Stimulated activated naive CD8-positive, alpha-beta T cell treated with anti-CD3 and anti-CD28 coated beads, Interleukin-15, amount 100 ng/mL, for 72 hours (primary cell): Measurements from ENCODE around the gene SH2D4B.

ENCODE experiments used
- ATAC-seq: fragments of 150-1000 bp; cut with Tn5 transposase; 2 replicates; pipeline ENCODE4 v1.10.0; 2021; ENCODE audit warnings: mild to moderate bottlenecking, moderate library complexity
- DNase-seq, 2 donors: peaks; one replicate each; pipeline ENCODE4 v3.0.0; 2021 to 2022
- H3K27ac Mint-ChIP-seq, 2 donors: one replicate each; pipeline ENCODE4 v1.8.0; 2022; ENCODE audit warnings: mild to moderate bottlenecking in 2 of 2, mixed read lengths in 2 of 2, moderate library complexity in 2 of 2
- H3K27me3 Mint-ChIP-seq: one replicate; pipeline ENCODE4 v1.8.0; 2022; ENCODE audit warnings: mixed read lengths
- H3K4me1 Mint-ChIP-seq: one replicate; pipeline ENCODE4 v1.8.0; 2022; ENCODE audit warnings: mild to moderate bottlenecking, mixed read lengths
- H3K4me3 Mint-ChIP-seq, 2 donors: one replicate each; pipeline ENCODE4 v1.8.0; 2022; ENCODE audit warnings: mild to moderate bottlenecking in 2 of 2, mixed read lengths in 2 of 2, moderate library complexity in 1 of 2
- H3K9me3 Mint-ChIP-seq, 2 donors: one replicate each; pipeline ENCODE4 v1.8.0; 2022; ENCODE audit warnings: mixed read lengths in 2 of 2

SH2D4B gene

DNA sequence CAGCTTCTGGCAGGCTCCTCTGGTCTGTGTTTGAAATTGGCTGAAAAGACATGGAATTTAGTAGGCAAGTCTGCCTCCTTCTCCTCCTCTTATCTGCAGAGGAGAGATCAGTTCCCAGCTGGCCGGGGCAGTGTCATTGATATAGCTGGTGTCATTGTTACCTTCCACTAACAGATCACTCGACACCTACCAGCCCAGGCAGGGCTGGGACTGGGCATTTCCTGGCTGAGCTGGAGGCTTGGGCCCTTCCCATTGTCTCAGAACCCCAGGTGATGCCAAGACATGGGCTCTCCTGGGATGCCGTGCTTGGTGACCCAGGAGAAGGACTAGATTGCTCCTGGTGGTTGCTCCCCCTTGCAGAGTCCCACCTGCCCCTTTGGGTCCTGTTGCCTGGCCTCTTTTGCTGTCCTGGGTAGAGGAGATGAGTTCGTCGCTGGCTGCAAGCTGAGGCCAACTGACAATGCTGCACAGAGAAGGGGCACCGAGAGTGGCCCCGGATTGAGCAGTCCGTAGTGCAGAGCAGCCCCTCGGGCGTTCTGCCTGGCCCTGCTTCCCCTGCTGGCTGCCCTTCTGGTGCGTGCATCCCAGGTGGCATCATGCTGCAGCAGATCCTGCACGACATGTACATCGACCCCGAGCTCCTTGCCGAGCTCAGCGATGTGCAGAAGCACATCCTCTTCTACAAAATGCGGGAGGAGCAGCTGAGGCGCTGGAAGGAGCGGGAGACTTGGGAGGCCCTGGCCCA, at the start of gene SH2D4B:
SH2D4B (plus strand) TSS at position 167 of the 745 bp plus-strand sequence; CDS start at position 597, 430 bp downstream.
- no peak for ATAC-seq
- Mint-ChIP-seq H3K9me3 (no peaks in the 10 kb centered on the region), H3K4me1 (peaks cover 50% of the 10 kb centered on the region), H3K27ac (peak within 1 kb of the TSS in 1 of 2 donors; percentile 99), H3K4me3 (peak within 1 kb of the TSS; percentile 96 to 97), H3K27me3 (no peaks in the 10 kb centered on the region)
- no peak for DNase-seq

DNA sequence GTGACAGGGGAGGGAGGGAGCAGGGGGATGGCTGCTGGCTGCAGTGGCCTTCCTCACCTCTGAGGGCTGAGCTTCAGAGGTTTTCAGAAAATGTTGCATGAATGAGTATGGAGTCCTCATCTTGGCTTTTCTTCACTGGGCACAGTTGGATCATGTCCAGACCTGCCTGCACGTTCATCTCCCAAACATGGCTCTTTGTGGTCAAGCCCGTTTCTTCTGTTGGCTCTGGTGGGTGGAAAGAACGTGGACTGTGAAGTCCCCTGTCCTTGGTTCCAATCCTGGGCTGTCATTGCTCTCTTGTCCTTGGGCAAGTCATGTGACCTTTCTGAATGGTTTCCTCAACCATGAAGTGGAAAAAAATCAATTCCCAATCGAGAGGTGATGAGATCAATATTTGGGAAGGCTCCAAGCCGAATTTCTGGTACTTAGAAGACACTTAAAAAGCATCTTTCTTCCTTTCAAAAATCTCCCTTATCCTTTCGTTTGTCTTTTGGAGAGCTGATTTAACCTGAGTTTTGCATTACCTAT, 49.1 kb upstream of the SH2D4B start:
- H3K9me3 Mint-ChIP-seq = no peaks in the 10 kb centered on the region
- H3K27ac Mint-ChIP-seq = peak overlapping the region in 1 of 2 donors; percentile 84
- no peaks in the 10 kb centered on the region for H3K27me3 Mint-ChIP-seq
- peak overlapping the region; percentile 31 to 76 for H3K4me3 Mint-ChIP-seq
- peaks cover 100% of the 10 kb centered on the region for H3K4me1 Mint-ChIP-seq
- DNase-seq = no peak
- no peak for ATAC-seq

- Mint-ChIP-seq H3K27ac (peak overlapping the region; percentile 34 to 72), H3K4me1 (peaks cover 100% of the 10 kb centered on the region), H3K27me3 (no peaks in the 10 kb centered on the region), H3K9me3 (no peaks in the 10 kb centered on the region), H3K4me3 (no peak overlapping the region)
- ATAC-seq = no peak
- no peak for DNase-seq
Measured at GRCh38 chr10:80489371-80490112, 48.2 kb upstream of the SH2D4B start.

DNA sequence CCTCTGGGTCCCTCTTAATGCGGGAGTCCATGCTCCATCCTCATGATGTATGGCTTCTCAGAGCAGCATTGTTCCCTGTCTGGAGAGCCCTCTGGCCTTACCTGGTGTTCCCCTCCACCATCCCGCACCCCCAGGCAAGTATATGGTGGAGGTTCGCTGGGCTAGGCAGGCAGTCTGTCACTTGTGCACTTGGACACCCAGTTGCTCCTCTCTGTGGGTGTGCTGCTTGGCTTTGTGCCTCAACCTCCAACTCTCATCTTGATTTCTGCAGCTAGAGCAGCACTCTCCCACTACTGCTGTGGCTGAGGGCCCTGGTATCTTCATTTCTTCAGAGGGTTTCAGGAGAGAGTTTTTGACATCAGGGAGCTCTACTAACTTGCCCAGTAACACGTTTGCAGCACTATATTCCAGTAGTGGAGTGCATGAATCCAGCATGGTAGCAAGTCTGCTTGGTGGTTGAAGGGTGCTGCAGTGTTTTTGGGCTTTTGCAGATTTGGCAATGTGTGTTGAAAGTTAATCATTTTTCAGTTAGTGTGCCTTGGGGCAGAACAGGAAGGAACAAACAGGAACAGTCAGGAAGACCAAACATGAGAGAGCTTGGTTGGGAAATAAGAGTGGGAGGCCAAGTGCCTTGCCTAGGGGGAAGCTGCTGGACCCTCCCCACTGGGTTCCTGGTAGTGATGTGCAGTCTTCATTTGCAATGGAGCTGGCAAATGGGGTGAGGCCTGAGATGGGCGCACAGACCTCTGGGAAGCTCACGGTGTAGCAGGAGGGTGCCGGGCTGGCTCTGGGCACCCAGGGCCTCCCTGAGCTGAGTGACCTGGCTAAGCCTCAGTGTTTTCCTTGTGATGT, 46.2 kb upstream of the SH2D4B start:
- peaks cover 97% of the 10 kb centered on the region for H3K4me1 Mint-ChIP-seq
- ATAC-seq (no peak), DNase-seq (no peak)
- H3K4me3 Mint-ChIP-seq = no peak overlapping the region
- no peaks in the 10 kb centered on the region for H3K27me3 Mint-ChIP-seq
- H3K27ac Mint-ChIP-seq = peak overlapping the region in 1 of 2 donors; percentile 66
- H3K9me3 Mint-ChIP-seq = peaks cover 2% of the 10 kb centered on the region in 2 donors

GRCh38 chr10:80492848-80493521, 44.7 kb upstream of the SH2D4B start:
- Mint-ChIP-seq H3K27ac (peak overlapping the region in 1 of 2 donors; percentile 95), H3K27me3 (no peaks in the 10 kb centered on the region), H3K4me1 (peaks cover 97% of the 10 kb centered on the region), H3K4me3 (peak overlapping the region; percentile 47 to 79), H3K9me3 (peaks cover 8% of the 10 kb centered on the region in 2 donors)
- ATAC-seq = no peak
- no peak for DNase-seq

DNA sequence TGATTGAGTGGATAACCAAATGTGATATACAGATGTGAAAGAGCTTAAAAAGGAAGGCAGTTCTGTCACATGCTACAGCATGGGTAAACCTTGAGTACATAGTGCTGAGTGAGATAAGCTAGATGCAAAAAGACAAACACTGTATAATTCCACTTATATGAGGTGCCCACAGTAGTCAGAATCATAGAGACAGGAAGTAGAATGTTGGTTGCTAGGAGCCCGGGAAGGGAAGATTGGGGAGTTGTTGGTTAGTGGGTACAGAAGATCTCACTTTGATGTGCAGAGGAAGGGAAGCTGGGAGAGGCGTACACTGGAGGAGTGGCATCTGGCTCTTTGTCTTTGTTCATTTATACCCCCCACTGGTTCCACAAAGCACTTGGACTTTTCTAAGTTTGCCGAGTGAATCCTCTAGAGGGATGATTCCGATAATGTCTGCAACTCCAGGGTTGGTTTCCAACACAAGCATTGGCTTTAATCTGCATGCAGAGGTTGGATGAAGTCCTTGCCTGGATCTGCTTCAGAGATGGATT, 44.1 kb upstream of the SH2D4B start:
- H3K27me3 Mint-ChIP-seq = no peaks in the 10 kb centered on the region
- DNase-seq (no peak), ATAC-seq (peak; percentile 66)
- peaks cover 97% of the 10 kb centered on the region for H3K4me1 Mint-ChIP-seq
- peaks cover 8% of the 10 kb centered on the region in 2 donors for H3K9me3 Mint-ChIP-seq
- H3K27ac Mint-ChIP-seq = peak overlapping the region; percentile 0 to 95
- peak overlapping the region; percentile 47 to 79 for H3K4me3 Mint-ChIP-seq

DNA sequence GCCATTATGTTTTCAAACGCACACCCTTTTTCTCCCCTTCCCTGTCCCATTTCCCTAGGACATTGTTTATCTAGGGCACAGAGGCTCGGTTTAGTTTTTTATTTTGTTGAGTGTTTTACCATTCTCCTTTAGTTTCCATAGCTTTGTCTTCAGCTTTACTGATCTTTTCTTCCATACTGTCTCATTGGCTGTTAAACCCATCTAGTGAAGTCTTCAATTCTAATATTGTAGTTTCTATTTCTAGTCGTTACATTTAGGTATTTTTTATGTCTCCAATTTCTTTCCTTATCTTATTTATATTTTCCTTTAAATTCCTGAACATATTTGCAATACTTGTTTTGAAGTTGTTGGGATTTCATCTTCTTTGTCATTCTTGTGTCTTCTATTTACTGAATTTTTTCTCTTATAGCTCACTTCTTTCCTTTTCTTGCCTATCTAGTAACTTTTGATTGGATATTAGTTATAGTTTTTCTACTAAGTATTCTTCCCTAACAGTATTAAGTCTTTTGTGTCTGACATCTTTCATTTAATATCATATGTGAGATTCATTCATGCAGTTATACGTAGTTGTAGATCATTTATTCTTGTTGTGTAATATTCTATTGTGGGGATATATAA, 41.0 kb upstream of the SH2D4B start:
- peaks cover 8% of the 10 kb centered on the region in 2 donors for H3K9me3 Mint-ChIP-seq

GRCh38 chr10:80497187-80498077, 40.3 kb upstream of the SH2D4B start:
- ATAC-seq (no peak), DNase-seq (no peak)
- Mint-ChIP-seq H3K27me3 (no peaks in the 10 kb centered on the region), H3K27ac (peak overlapping the region; percentile 19 to 95), H3K4me3 (peak overlapping the region; percentile 66 to 73), H3K4me1 (peaks cover 97% of the 10 kb centered on the region), H3K9me3 (peaks cover 8% of the 10 kb centered on the region in 2 donors)

More for the DNA sequence above, 41.0 kb upstream of the SH2D4B start:
- no peak for ATAC-seq
- Mint-ChIP-seq H3K4me1 (peaks cover 97% of the 10 kb centered on the region), H3K27ac (peak overlapping the region in 1 of 2 donors; percentile 66), H3K4me3 (peak overlapping the region in 1 of 2 donors; percentile 50), H3K27me3 (no peaks in the 10 kb centered on the region)
- no peak for DNase-seq

- Mint-ChIP-seq H3K4me1 (peaks cover 97% of the 10 kb centered on the region), H3K9me3 (peaks cover 8% of the 10 kb centered on the region in 2 donors), H3K27ac (peak overlapping the region; percentile 92 to 95), H3K27me3 (no peaks in the 10 kb centered on the region), H3K4me3 (peak overlapping the region; percentile 66 to 73)
- ATAC-seq (peak; percentile 40), DNase-seq (no peak)
Measured at GRCh38 chr10:80498078-80498832, 39.4 kb upstream of the SH2D4B start.

- no peaks in the 10 kb centered on the region for H3K27me3 Mint-ChIP-seq
- peaks cover 97% of the 10 kb centered on the region for H3K4me1 Mint-ChIP-seq
- peak; percentile 82 for ATAC-seq
- peak overlapping the region; percentile 92 to 95 for H3K27ac Mint-ChIP-seq
- H3K9me3 Mint-ChIP-seq = peaks cover 8% of the 10 kb centered on the region in 2 donors
- H3K4me3 Mint-ChIP-seq = peak overlapping the region; percentile 66 to 73
- peak; percentile 52 to 75 for DNase-seq
Measured at GRCh38 chr10:80498833-80499741, 38.6 kb upstream of the SH2D4B start.

DNA sequence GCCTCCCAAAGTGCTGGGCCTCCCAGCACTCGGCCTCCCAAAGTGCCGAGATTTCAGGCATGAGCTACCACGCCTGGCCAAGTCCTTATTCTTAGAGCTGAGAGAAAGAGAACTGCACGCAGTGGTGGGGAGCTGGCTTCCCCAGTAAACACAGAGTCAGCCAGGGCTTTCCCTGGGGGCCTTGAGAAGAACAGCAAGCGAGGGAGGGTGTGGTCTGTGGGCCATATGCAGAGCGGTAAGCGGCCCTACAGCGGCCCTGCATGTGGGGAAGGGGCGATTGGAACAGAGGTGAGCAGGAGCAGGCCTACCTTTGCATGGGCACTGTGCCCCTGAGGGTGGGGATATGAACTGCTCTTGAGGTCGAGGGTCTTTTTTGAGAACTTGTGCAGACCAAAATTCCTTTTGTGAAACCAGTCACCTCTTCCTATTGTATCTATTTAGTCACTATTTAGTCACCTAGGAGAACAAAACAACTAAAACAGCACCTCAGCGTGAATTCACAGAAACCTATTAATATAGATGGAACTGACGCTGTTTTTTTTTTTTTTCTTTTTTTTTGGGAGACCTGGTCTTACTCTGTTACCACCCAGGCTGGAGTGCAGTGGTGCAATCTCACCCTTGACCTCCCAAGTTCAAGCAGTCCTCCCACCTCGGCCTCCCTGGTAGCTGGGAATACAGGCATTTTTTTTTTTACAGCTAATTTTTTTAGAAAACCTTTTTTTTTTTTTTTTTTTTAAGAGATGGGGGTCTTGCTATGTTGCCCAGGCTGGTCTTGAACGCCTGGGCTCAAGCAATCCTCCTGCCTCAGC, 36.9 kb upstream of the SH2D4B start:
- no peaks in the 10 kb centered on the region for H3K27me3 Mint-ChIP-seq
- H3K4me1 Mint-ChIP-seq = peaks cover 96% of the 10 kb centered on the region
- peaks cover 8% of the 10 kb centered on the region in 2 donors for H3K9me3 Mint-ChIP-seq
- peak overlapping the region; percentile 70 to 73 for H3K4me3 Mint-ChIP-seq
- DNase-seq (peak; percentile 57 to 74), ATAC-seq (peak; percentile 78)
- peak overlapping the region; percentile 92 to 96 for H3K27ac Mint-ChIP-seq
